HEK293 (cell line): Measurements from ENCODE around the gene HOXB7.

ENCODE experiments used
- CTCF ChIA-PET: fragments of 350-600 bp; formaldehyde crosslinking; extraction: SDS; loops from one replicate; lab custom pipeline; 2021; ENCODE audit warnings: antibody characterized with exemption; lab: Yijun Ruan, JAX
- POLR2A ChIA-PET: fragments of 300-600 bp; formaldehyde crosslinking; extraction: SDS; loops from one replicate; lab custom pipeline; 2020; ENCODE audit warnings: antibody characterized with exemption, inconsistent platforms; lab: Yijun Ruan, JAX
- H3K27ac ChIP-seq: fragments of 200-500 bp; sonication (Bioruptor generic); 2 replicates; pipeline ENCODE4 v1.5.1; 2014; ENCODE audit warnings: low read depth, low read length, control low read depth, inconsistent platforms; ENCODE audit errors: extremely low read depth
- H3K36me3 ChIP-seq, 2 experiments: fragments of 200-500 bp in 1 of 2; sonication (Bioruptor generic) in 1 of 2; 1 replicate in 1 of 2; 2 replicates in 1 of 2; pipeline ENCODE4 v1.5.1; 2014 to 2017; ENCODE audit warnings: inconsistent platforms in 2 of 2, low read length in 2 of 2; ENCODE audit not compliant: control insufficient read depth in 2 of 2, insufficient read depth in 1 of 2
- H3K4me1 ChIP-seq: fragments of 200-500 bp; sonication (Bioruptor generic); 2 replicates; pipeline ENCODE4 v1.5.1; 2014; ENCODE audit warnings: mild to moderate bottlenecking, low read length, inconsistent platforms; ENCODE audit not compliant: control insufficient read depth, insufficient read depth
- H3K4me3 ChIP-seq: 2 replicates; pipeline ENCODE4 v1.5.1; 2011; ENCODE audit warnings: low read depth, mild to moderate bottlenecking, control low read depth, low read length, moderate library complexity
- H3K9me3 ChIP-seq: fragments of 200-500 bp; sonication (Bioruptor generic); 2 replicates; pipeline ENCODE4 v1.5.1; 2014; ENCODE audit warnings: low read depth, low read length, inconsistent platforms; ENCODE audit not compliant: control insufficient read depth, insufficient read depth
- GLIS2 ChIP-seq: fragments of 450-650 bp; formaldehyde crosslinking; IDR thresholded peaks from 2 replicates; pipeline ENCODE4 v1.5.1; 2016; ENCODE audit warnings: missing biosample characterization, missing genetic modification characterization
- IKZF3 ChIP-seq: fragments of 450-650 bp; IDR thresholded peaks from 2 replicates; pipeline ENCODE4 v1.5.0; 2018; ENCODE audit warnings: missing biosample characterization, mild to moderate bottlenecking, missing genetic modification characterization, moderate library complexity
- INSM2 ChIP-seq: fragments of 450-650 bp; formaldehyde crosslinking; IDR thresholded peaks from 2 replicates; pipeline ENCODE4 v1.5.1; 2016; ENCODE audit warnings: missing biosample characterization, missing genetic modification characterization
- KLF10 ChIP-seq: fragments of 450-650 bp; IDR thresholded peaks from 2 replicates; pipeline ENCODE4 v1.5.1; 2018; ENCODE audit warnings: missing biosample characterization, mild to moderate bottlenecking, missing genetic modification characterization
- MYNN ChIP-seq: fragments of 450-650 bp; formaldehyde crosslinking; IDR thresholded peaks from 2 replicates; pipeline ENCODE4 v1.5.1; 2016; ENCODE audit warnings: missing biosample characterization, missing genetic modification characterization, borderline replicate concordance
- MZF1 ChIP-seq: fragments of 450-650 bp; formaldehyde crosslinking; IDR thresholded peaks from 2 replicates; pipeline ENCODE4 v1.5.1; 2017; ENCODE audit warnings: missing biosample characterization, missing genetic modification characterization, borderline replicate concordance
- SCRT1 ChIP-seq: fragments of 450-650 bp; formaldehyde crosslinking; IDR thresholded peaks from 2 replicates; pipeline ENCODE4 v1.5.1; 2016; ENCODE audit warnings: missing biosample characterization, missing genetic modification characterization, borderline replicate concordance
- ZBTB10 ChIP-seq: fragments of 450-650 bp; formaldehyde crosslinking; IDR thresholded peaks from 2 replicates; pipeline ENCODE4 v1.5.1; 2016; ENCODE audit warnings: missing biosample characterization, missing genetic modification characterization
- ZBTB48 ChIP-seq: fragments of 450-650 bp; formaldehyde crosslinking; IDR thresholded peaks from 2 replicates; pipeline ENCODE4 v1.5.1; 2016; ENCODE audit warnings: missing biosample characterization, missing genetic modification characterization
- ZNF112 ChIP-seq: fragments of 450-650 bp; formaldehyde crosslinking; IDR thresholded peaks from 2 replicates; pipeline ENCODE4 v1.5.0; 2017; ENCODE audit warnings: missing biosample characterization, missing genetic modification characterization
- ZNF132 ChIP-seq: fragments of 450-650 bp; formaldehyde crosslinking; IDR thresholded peaks from 2 replicates; pipeline ENCODE4 v1.5.1; 2017; ENCODE audit warnings: missing biosample characterization, missing genetic modification characterization, borderline replicate concordance
- ZNF239 ChIP-seq: fragments of 450-650 bp; formaldehyde crosslinking; IDR thresholded peaks from 2 replicates; pipeline ENCODE4 v1.5.1; 2016; ENCODE audit warnings: missing biosample characterization, missing genetic modification characterization
- ZNF398 ChIP-seq: fragments of 450-650 bp; formaldehyde crosslinking; IDR thresholded peaks from 2 replicates; pipeline ENCODE4 v1.5.1; 2017; ENCODE audit warnings: missing biosample characterization, missing genetic modification characterization
- ZNF423 ChIP-seq: fragments of 450-650 bp; formaldehyde crosslinking; IDR thresholded peaks from 2 replicates; pipeline ENCODE4 v1.5.1; 2016; ENCODE audit warnings: missing biosample characterization, missing genetic modification characterization
- ZNF530 ChIP-seq: fragments of 450-650 bp; formaldehyde crosslinking; IDR thresholded peaks from 2 replicates; pipeline ENCODE4 v1.5.1; 2016; ENCODE audit warnings: low read depth, missing biosample characterization, missing genetic modification characterization
- ZNF600 ChIP-seq: fragments of 450-650 bp; formaldehyde crosslinking; IDR thresholded peaks from 2 replicates; pipeline ENCODE4 v1.5.1; 2016; ENCODE audit warnings: missing biosample characterization, missing genetic modification characterization
- ZNF658 ChIP-seq: fragments of 450-650 bp; formaldehyde crosslinking; IDR thresholded peaks from 2 replicates; pipeline ENCODE4; 2016; ENCODE audit warnings: missing biosample characterization, missing genetic modification characterization
- ZNF660 ChIP-seq: fragments of 450-650 bp; IDR thresholded peaks from 2 replicates; pipeline ENCODE4 v1.5.1; 2018; ENCODE audit warnings: missing biosample characterization, mild to moderate bottlenecking, missing genetic modification characterization
- ZNF843 ChIP-seq: fragments of 450-650 bp; formaldehyde crosslinking; IDR thresholded peaks from 2 replicates; pipeline ENCODE4 v1.5.1; 2016; ENCODE audit warnings: missing biosample characterization, missing genetic modification characterization
- TF ChIP-seq, protein P1 (sequence below): fragments of 450-650 bp; formaldehyde crosslinking; IDR thresholded peaks from 2 replicates; pipeline ENCODE4 v1.5.1; 2016; ENCODE audit warnings: missing biosample characterization, missing genetic modification characterization
- TF ChIP-seq, protein P2 (sequence below): fragments of 450-650 bp; IDR thresholded peaks from 2 replicates; pipeline ENCODE4 v1.5.1; 2018; ENCODE audit warnings: missing biosample characterization, mild to moderate bottlenecking, missing genetic modification characterization
- TF ChIP-seq, protein P3 (sequence below): fragments of 450-650 bp; formaldehyde crosslinking; IDR thresholded peaks from 2 replicates; pipeline ENCODE4 v1.5.1; 2016; ENCODE audit warnings: missing biosample characterization, missing genetic modification characterization

Gene HOXB7

DNA sequence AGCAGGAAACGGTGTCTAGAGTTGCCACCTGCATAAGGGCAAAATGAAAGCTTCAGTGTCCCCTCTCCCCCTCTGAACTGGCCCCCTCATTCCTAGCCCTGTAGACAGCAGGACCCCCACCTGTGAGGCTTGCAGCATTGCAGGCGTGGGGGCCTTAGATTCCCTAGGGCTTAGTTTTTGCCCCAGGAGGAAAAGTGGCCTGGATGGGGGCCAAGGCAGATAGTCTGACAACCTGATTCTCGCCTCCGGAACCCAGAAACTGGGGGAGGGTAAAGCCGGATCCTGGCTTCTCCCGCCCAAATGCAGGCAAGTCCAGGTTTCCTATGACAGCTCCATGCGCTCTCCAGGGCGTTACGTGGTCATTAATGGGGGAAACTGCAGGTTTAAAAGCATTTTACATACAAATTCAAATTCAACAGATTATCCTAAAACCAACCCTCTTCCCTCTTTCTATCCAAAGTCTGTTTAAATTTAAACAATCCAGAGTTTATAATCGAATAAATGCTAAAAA, 5.4 kb downstream of the HOXB7 start (continued):
- TF ChIP-seq ZNF398 (tag by site-specific recombination) (peak; percentile 71), MYNN (tag by site-specific recombination) (no peak), ZNF112 (tag by site-specific recombination) (no peak), IKZF3 (tag by site-specific recombination) (peak; percentile 57; the same call in 1 of the 2 replicates), ZNF843 (tag by site-specific recombination) (0 out of 2 replicates have a peak, but pooled peaks have one; percentile 14), ZNF600 (peak; percentile 56), KLF10 (tag by site-specific recombination) (peak; percentile 30; the same call in 1 of the 2 replicates), ZNF132 (tag by site-specific recombination) (no peak), GLIS2 (peak; percentile 71; the same call in 1 of the 2 replicates), MZF1 (tag by site-specific recombination) (no peak), SCRT1 (tag by site-specific recombination) (peak; percentile 66; the same call in 1 of the 2 replicates), ZNF660 (tag by site-specific recombination) (0 out of 2 replicates have a peak, but pooled peaks have one; percentile 29), ZNF530 (no peak), ZNF423 (peak; percentile 98)
- TF ChIP-seq, protein P1, sequence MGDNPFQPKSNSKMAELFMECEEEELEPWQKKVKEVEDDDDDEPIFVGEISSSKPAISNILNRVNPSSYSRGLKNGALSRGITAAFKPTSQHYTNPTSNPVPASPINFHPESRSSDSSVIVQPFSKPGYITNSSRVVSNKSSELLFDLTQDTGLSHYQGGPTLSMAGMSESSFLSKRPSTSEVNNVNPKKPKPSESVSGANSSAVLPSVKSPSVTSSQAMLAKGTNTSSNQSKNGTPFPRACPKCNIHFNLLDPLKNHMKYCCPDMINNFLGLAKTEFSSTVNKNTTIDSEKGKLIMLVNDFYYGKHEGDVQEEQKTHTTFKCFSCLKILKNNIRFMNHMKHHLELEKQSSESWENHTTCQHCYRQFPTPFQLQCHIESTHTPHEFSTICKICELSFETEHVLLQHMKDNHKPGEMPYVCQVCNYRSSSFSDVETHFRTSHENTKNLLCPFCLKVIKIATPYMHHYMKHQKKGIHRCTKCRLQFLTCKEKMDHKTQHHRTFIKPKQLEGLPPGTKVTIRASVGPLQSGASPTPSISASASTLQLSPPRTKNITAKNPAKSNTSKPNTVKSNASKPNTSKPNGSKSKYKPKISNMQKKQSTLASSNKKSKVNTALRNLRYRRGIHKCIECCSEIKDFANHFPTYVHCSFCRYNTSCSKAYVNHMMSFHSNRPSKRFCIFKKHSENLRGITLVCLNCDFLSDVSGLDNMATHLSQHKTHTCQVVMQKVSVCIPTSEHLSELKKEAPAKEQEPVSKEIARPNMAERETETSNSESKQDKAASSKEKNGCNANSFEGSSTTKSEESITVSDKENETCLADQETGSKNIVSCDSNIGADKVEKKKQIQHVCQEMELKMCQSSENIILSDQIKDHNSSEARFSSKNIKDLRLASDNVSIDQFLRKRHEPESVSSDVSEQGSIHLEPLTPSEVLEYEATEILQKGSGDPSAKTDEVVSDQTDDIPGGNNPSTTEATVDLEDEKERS (tag by site-specific recombination), result no peak
- TF ChIP-seq, protein P2, sequence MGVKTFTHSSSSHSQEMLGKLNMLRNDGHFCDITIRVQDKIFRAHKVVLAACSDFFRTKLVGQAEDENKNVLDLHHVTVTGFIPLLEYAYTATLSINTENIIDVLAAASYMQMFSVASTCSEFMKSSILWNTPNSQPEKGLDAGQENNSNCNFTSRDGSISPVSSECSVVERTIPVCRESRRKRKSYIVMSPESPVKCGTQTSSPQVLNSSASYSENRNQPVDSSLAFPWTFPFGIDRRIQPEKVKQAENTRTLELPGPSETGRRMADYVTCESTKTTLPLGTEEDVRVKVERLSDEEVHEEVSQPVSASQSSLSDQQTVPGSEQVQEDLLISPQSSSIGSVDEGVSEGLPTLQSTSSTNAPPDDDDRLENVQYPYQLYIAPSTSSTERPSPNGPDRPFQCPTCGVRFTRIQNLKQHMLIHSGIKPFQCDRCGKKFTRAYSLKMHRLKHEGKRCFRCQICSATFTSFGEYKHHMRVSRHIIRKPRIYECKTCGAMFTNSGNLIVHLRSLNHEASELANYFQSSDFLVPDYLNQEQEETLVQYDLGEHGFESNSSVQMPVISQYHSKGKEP (tag by site-specific recombination), result peak; percentile 56; the same call in 1 of the 2 replicates
- TF ChIP-seq, protein P3, sequence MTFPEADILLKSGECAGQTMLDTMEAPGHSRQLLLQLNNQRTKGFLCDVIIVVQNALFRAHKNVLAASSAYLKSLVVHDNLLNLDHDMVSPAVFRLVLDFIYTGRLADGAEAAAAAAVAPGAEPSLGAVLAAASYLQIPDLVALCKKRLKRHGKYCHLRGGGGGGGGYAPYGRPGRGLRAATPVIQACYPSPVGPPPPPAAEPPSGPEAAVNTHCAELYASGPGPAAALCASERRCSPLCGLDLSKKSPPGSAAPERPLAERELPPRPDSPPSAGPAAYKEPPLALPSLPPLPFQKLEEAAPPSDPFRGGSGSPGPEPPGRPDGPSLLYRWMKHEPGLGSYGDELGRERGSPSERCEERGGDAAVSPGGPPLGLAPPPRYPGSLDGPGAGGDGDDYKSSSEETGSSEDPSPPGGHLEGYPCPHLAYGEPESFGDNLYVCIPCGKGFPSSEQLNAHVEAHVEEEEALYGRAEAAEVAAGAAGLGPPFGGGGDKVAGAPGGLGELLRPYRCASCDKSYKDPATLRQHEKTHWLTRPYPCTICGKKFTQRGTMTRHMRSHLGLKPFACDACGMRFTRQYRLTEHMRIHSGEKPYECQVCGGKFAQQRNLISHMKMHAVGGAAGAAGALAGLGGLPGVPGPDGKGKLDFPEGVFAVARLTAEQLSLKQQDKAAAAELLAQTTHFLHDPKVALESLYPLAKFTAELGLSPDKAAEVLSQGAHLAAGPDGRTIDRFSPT (tag by site-specific recombination), result 0 out of 2 replicates have a peak, but pooled peaks have one; percentile 18

- CTCF ChIA-PET, result interaction anchor here (0.6 to 0.9 kb wide), 4 partner anchors 30 to 525 kb away, joined by 3 to 4 read pairs (median 3); no protein-coding TSS in a partner anchor
- Histone ChIP-seq H3K27ac (peak within 1 kb of the TSS; percentile 86), H3K4me1 (peaks cover 41% of the 10 kb centered on the region), H3K36me3 (peaks cover 7 to 15% of the 10 kb centered on the region in 2 experiments), H3K9me3 (no peaks in the 10 kb centered on the region), H3K4me3 (peak within 1 kb of the TSS; percentile 57)
- POLR2A ChIA-PET, result interaction anchor here (0.7 to 1.2 kb wide), 4 partner anchors 13 to 968 kb away, joined by 3 to 8 read pairs (median 5); no protein-coding TSS in a partner anchor
- TF ChIP-seq ZBTB48 (tag by site-specific recombination) (no peak), ZNF239 (no peak), ZNF658 (tag by site-specific recombination) (no peak), INSM2 (tag by site-specific recombination) (peak; percentile 59; the same call in 1 of the 2 replicates), IKZF3 (tag by site-specific recombination) (no peak), ZBTB10 (tag by site-specific recombination) (peak; percentile 83)
These were observed 6.0 kb downstream of the HOXB7 start, which contains the start of gene HOXB6 for GRCh38 chr17:48604770-48605329. Gene HOXB6, minus strand, starts transcription at chr17:48604986. Its CDS starts 6,836 bp downstream, at chr17:48598150.
